HG02623 (cell line): Measurements from ENCODE around the gene CLIP1.
"Not testable (repeated sequence)": the region's sequence is repeated elsewhere in the genome, so short reads cannot be mapped to it uniquely, and the experiment has no call there.

Experiments used
- ATAC-seq: cut with Tn5 transposase; IDR thresholded peaks from one replicate; pipeline ENCODE4 v1.9.1; 2021; ENCODE audit warnings: moderate library complexity; ENCODE audit not compliant: unreplicated experiment

The CLIP1 gene

DNA sequence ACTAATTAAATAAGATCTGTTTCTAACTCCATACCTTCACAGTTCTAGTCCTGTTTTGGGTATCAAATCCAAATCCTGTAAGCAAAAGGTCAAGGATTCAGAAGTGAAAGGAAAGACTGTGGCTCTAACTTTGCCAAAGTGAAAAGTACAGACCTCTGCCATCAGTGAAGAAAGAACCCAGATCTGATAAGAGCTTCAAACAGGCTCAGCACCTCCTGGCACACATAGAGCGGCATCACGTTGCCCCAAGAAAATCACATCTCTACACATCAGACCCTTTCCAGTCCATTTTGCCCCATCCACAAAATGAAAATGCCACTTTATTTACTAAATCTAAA, 23.2 kb downstream of the CLIP1 start:
- no peak for ATAC-seq

- not testable (repeated sequence) for ATAC-seq
These were observed 24.5 kb downstream of the CLIP1 start for GRCh38 chr12:122397981-122398380.

- ATAC-seq = no peak
These were observed 27.1 kb downstream of the CLIP1 start for GRCh38 chr12:122395319-122395718.

- ATAC-seq = no peak
These were observed 27.8 kb downstream of the CLIP1 start for GRCh38 chr12:122394626-122395194.

DNA sequence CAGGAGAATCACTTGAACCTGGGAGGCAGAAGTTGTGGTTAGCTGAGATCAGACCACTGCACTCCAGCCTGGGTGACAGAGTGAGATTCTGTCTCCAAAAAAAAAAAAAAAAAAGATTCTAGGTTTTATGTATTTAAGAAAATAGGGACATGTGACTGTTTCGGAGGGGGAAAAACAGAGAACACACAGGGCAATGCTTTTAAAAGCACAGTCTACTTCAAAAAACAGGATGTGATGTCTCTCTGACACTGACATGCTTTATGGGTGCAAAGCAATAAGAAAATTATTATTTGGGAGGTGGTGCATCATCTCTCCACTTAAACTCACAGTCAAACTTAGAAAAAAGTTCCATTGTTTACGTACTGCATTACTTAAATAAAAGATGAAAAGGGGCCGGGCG, 28.7 kb downstream of the CLIP1 start:
- ATAC-seq = no peak

GRCh38 chr12:122392411-122392810, 30.1 kb downstream of the CLIP1 start:
- ATAC-seq = no peak

GRCh38 chr12:122389677-122390076, 32.8 kb downstream of the CLIP1 start:
- no peak for ATAC-seq

- ATAC-seq = no peak
These were observed 34.6 kb downstream of the CLIP1 start for GRCh38 chr12:122387887-122388286.

GRCh38 chr12:122385171-122386016, 37.1 kb downstream of the CLIP1 start:
- ATAC-seq = no peak

DNA sequence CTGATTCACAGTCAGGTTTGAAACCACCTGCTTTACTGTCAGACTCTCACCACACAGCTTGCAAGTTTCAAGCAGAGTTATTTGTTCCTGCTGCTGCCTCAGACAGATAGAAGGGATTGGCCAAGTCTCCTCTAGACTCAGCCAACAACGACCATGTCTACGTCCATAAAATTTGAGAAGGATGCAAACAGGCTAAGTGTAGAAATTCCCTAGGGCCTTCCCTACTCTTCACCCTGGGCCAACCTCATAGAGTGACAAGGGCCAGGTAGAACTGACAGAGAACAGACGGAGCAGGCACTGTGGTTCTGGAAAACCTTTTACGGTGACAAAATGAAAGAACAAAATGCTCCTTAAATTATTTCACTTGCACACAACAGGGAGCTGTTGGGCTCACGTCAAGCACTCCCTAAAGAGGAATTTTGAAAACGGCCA, 39.5 kb downstream of the CLIP1 start:
- no peak for ATAC-seq

DNA sequence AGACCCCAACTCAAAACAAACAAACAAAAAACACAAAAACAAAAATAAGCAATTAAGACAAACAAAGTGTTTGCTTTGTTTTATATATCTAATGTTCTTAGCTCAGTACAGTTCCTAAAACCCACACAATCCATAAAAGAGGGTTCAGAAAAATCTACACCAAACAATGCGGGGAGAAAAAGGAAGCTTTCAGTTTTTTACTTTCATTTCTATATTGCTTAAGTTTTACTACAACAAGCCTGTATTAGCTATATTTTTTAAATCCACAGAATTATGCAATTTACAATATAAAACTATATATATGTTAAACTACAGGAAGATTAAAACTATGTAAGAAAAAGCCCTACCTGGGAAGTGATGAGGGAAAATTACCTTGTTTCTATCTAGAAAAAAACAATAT, 41.4 kb downstream of the CLIP1 start:
- ATAC-seq = no peak

- ATAC-seq = not testable (repeated sequence)
These were observed 45.7 kb downstream of the CLIP1 start for GRCh38 chr12:122376751-122377150.

DNA sequence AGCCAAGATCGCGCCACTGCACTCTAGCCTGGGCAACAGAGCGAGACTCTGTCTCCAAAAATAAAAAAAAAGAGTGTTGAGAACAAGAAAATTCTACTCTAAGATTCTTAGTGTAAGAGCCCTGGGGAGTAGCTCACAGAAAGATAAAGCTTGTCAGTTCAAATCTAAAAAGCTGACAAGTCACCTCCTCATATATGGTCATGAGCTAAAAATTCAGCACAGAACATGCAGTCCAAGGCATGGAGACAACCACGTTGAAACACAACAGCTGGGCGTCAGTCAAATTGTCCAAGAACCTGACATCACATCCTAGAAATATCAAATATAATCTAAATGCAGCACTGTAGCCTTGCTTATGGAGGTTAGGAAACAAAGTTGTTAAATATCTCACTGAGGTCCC, 47.8 kb downstream of the CLIP1 start:
- ATAC-seq = no peak

- ATAC-seq = no peak
These were observed 50.9 kb downstream of the CLIP1 start for GRCh38 chr12:122371475-122372045.

DNA sequence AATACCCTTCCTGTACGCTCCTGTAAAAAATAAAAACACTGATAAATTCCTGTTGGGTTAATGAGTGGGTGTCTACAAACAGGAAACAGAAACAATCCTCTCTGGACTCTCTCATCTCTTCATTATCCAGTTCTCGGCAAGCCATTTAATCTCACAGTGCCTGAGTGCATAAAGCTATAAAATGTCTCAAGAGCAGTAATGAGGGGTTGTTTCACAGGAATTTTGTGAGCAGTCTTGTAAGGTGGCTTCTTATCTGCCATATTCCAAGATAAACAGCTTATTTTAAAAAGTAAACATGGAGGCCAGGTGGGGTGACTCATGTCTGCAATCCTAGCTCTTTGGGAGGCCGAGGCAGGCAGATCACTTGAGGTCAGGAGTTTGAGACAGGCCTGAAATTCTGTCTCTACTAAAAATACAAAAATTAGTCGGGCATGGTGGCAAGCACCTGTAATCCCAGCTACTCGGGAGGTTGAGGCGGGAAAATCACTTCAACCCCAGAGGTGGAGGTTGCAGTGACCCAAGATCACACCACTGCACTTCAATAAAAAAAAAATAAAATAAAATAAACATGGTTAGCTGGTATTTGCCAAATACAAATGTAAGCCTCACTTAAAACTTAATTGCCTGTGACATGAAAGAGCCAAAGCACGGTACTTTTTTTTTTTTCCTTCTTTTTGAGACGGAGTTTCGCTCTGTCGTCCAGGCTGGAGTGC, 54.0 kb downstream of the CLIP1 start:
- no peak for ATAC-seq

DNA sequence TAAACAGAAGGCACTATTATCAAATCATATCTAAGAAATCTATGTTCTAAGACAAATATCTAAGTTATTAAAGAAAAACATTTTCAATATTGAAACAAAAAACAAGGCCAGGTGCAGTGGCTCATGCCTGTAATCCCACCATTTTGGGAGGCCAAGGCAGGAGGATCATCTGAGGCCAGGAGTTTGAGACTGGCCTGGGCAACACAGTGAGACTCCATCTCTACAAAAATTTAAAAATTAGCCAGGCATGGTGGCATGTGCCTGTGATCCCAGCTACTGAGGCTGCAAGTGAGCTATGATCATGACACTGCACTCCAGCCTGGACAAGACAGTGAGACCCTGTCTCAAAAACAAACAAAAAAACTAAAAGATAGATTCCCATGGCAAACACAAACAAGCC, 54.8 kb downstream of the CLIP1 start:
- not testable (repeated sequence) for ATAC-seq

DNA sequence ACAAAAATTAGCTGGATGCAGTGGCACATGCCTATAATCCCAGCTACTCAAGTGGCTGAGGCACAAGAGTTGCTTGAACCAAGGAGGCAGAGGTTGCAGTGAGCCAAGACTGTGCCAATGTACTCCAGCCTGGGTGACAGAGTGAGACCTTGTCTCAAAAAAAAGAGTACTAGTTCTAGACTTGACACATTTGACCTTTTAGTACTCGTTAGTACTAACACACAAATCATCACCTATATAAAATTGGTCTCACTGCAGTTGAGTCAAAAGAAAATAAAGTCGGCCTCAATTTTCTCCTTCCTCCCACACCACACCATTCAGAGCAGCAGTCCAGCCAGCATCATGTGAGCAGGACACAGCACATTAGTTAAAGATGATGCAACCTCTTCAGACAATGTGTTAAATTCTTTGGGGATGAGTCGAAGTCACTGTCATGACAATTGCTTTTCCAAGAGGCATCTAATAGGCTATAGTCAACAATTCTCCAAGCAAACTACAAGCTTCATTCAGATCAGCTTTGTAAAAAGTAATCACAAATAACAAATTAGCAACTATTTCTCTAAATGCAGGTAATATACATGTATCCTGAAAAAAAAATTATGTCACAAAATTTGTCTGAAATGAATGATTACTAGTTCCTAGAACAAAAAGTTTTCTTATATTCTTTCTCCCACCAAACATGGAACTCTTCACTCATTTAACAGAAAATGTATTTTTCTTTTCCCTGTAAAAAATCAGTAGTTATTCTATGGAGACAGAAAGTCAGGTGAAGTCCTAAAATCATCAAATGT, 55.6 kb downstream of the CLIP1 start:
- no peak for ATAC-seq

DNA sequence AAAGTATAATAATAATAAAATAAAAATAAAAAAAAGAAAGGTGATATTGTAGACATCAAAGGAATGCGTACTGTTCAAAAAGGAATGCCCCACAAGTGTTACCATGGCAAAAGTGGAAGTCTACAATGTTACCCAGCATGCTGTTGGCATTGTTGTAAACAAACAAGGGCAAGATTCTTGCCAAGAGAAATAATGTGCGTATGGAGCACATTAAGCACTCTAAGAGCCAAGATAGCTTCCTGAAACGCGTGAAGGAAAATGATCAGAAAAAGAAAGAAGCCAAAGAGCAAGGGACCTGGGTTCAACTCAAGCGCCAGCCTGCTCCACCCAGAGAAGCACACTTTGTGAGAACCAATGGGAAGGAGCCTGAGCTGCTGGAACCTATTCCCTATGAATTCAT, 57.2 kb downstream of the CLIP1 start:
- not testable (repeated sequence) for ATAC-seq

GRCh38 chr12:122363782-122364181, 58.7 kb downstream of the CLIP1 start:
- no peak for ATAC-seq

DNA sequence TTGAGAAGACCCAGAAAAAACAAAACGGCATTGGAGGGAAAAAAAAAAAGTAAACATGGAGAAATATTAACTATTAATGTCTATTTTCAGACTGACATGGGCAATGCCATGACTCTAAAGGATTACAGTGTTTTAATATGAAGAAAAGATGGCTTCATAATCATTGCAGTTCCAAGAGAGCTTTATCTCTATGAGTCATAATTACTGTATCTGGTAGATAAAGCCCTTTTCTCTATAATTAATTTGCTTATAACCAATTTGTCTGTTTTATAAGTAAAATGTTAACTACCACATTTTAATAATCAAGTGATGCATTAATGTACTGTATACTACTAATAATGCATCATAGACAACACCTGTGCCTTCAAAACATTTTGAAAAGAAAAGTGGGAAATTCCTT, 59.7 kb downstream of the CLIP1 start:
- no peak for ATAC-seq

DNA sequence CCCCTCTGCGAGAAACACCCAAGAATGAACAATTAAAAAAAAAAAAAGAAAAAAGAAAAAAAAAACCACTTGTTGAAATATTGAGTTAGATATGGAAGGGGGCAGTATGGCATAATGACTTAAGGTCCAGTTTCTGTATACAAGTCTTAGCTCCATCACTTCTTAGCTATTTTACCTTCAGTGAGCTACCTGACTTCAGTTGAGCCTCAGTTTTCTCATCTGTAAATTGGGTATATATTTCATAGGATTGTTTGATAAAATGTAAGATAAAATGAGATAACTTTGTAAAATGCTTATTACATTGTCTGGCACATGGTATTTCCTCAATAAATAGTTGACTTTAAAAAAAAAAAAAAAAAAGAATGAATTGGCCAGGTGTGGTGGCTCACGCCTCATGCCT, 64.1 kb downstream of the CLIP1 start:
- ATAC-seq = not testable (repeated sequence)
